ENCODE measurements around the gene RABGAP1L. TPM values are rescaled to one million over a fixed set of nuclear protein-coding genes. Genes with fewer than 3 reads are reported as not detected.

The RABGAP1L gene
- total and polyA plus RNA-seq, 2 of the 8 experiments (the other 6 are each of a cell fraction or from before 2014, with no cell fraction given), result 33.3 to 156 TPM

DNA sequence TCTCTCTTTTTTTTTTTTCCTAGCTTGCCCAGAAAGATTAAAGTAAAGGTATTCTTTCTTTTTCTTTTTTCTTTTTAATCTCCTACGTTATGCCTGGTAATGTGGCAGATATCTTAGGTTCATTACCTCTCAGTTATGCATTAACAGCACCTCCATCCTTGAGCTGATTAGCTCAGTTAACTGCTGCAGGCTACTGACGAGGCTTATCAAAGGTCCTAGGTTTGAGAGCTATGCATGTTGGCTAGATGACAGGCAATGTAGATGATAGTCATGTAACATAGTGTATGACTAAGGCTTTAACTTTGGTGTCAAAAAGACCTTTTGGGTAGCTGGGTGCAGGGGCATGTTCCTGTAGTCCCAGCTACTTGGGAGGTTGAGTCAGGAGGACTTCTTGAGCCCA, 786.7 kb downstream of the RABGAP1L start:
- Histone ChIP-seq H2BK120ac (replicated peaks; ENCODE audit: low read depth, low read length) (no peak overlapping the region), H3K14ac (ENCODE audit: insufficient read length) (no peak overlapping the region), H3K23ac (ENCODE audit: insufficient read length) (no peak overlapping the region), H4K20me1 (replicated peaks in 1 of 2; ENCODE audit: control insufficient read depth in 1 of 2, insufficient read depth in 2 of 2, low read length in 2 of 2) (peaks cover 8 to 11% of the 10 kb centered on the region in 2 experiments), H2BK20ac (ENCODE audit: low read length) (no peak overlapping the region), H3K27ac (ENCODE audit: low read depth, low read length) (no peak overlapping the region), H2BK15ac (ENCODE audit: low read length) (no peak overlapping the region), H3K4me2 (ENCODE audit: insufficient read depth in 1 of 2, low read depth in 2 of 2, low read length in 2 of 2) (no peak overlapping the region), H3K36me3 (ENCODE audit: control insufficient read depth in 2 of 4, insufficient read depth in 4 of 4, low read length in 3 of 4) (peaks cover 0 to 22% (median 5%) of the 10 kb centered on the region in 4 experiments; a peak in 4 of 8 replicates), H3K79me1 (ENCODE audit: low read depth, low read length) (peaks cover 3% of the 10 kb centered on the region; the same call in 1 of the 2 replicates), H2AK5ac (ENCODE audit: low read depth, low read length) (no peak overlapping the region), H3K79me2 (ENCODE audit: control insufficient read depth in 1 of 2, insufficient read depth in 2 of 2, low read length in 2 of 2) (peaks cover 0 to 94% of the 10 kb centered on the region in 2 experiments; a peak in 3 of 4 replicates), H3K9ac (replicated peaks in 1 of 4; ENCODE audit: extremely low read depth in 1 of 4, low read depth in 3 of 4, low read length in 3 of 4) (no peak overlapping the region), H3K23me2 (ENCODE audit: low read depth, low read length) (no peaks in the 10 kb centered on the region), H3K9me3 (ENCODE audit: insufficient read depth in 2 of 2, low read depth in 1 of 2, low read length in 1 of 2) (no peaks in the 10 kb centered on the region), H3K4ac (replicated peaks; ENCODE audit: insufficient read length, low read depth, low read length) (no peak overlapping the region), H2BK5ac (ENCODE audit: low read depth, low read length) (no peak overlapping the region), H2AFZ (ENCODE audit: low read length) (no peak overlapping the region), H3K27me3 (replicated peaks in 1 of 4; ENCODE audit: control insufficient read depth in 3 of 4, extremely low read depth in 1 of 4, insufficient read depth in 3 of 4, low read length in 3 of 4) (no peaks in the 10 kb centered on the region), H4K8ac (ENCODE audit: extremely low read depth, insufficient read depth, low read length) (no peak overlapping the region), H3K4me3 (ENCODE audit: extremely low read depth in 1 of 4, insufficient read depth in 2 of 4, low read depth in 3 of 4, low read length in 4 of 4) (no peak overlapping the region), H4K5ac (ENCODE audit: insufficient read length, low read depth, low read length) (no peak overlapping the region), H2BK12ac (ENCODE audit: low read depth, low read length) (no peak overlapping the region), H3K56ac (replicated peaks; ENCODE audit: insufficient read length, low read depth, low read length) (no peak overlapping the region), H3K18ac (ENCODE audit: extremely low read depth, low read length) (no peak overlapping the region), H3K4me1 (replicated peaks in 1 of 4; ENCODE audit: control insufficient read depth in 3 of 4, insufficient read depth in 4 of 4, low read length in 3 of 4) (peaks cover 0 to 3% (median 1%) of the 10 kb centered on the region in 4 experiments; a peak in 2 of 7 replicates), H4K91ac (replicated peaks; ENCODE audit: insufficient read length, low read length) (no peak overlapping the region)
- ChIA-PET CTCF (ENCODE audit: partially characterized antibody) (interaction anchor here (0.7 to 1.3 kb wide), 2 partner anchors 29 to 698 kb away, joined by 3 read pairs; no protein-coding TSS in a partner anchor), POLR2A (ENCODE audit: partially characterized antibody) (interaction anchor here (0.6 to 1.3 kb wide), 2 partner anchors 10 to 11 kb away, joined by 4 read pairs; no protein-coding TSS in a partner anchor)
- WGBS, 2 experiments (ENCODE audit: extremely low coverage in 1 of 2, insufficient coverage in 1 of 2, insufficient read length in 1 of 2, insufficient replicate concordance in 2 of 2, low coverage in 1 of 2, low lambda C conversion rate in 2 of 2, missing lambda C conversion rate in 1 of 2), result 97% methylated on average over 2 of the region's 2 CpGs; no CpG with 5 or more reads in 1 of the 2 experiments
- no peak for TF ChIP-seq YY1 (IDR thresholded peaks at IDR 0.05; ENCODE audit: low read depth, low read length)
- no peak for TF ChIP-seq POLR2AphosphoS5 (IDR thresholded peaks at IDR 0.05; ENCODE audit: low read depth, low read length)
- TF ChIP-seq RAD21 (IDR thresholded peaks at IDR 0.05 in 1 of 2, conservative IDR thresholded peaks at IDR 0.05 in 1 of 2; ENCODE audit: low read depth in 2 of 2, low read length in 2 of 2), result no peak
- TF ChIP-seq, protein P1, sequence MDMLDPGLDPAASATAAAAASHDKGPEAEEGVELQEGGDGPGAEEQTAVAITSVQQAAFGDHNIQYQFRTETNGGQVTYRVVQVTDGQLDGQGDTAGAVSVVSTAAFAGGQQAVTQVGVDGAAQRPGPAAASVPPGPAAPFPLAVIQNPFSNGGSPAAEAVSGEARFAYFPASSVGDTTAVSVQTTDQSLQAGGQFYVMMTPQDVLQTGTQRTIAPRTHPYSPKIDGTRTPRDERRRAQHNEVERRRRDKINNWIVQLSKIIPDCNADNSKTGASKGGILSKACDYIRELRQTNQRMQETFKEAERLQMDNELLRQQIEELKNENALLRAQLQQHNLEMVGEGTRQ (IDR thresholded peaks at IDR 0.05; ENCODE audit: low read length), result no peak
- no peak for TF ChIP-seq NANOG (IDR thresholded peaks at IDR 0.05; ENCODE audit: insufficient read depth, low read depth, low read length, poor library complexity, severe bottlenecking)
- no peak for TF ChIP-seq EZH2 (IDR thresholded peaks at IDR 0.05; ENCODE audit: low read depth, low read length, severe bottlenecking)
- TF ChIP-seq, protein P2, sequence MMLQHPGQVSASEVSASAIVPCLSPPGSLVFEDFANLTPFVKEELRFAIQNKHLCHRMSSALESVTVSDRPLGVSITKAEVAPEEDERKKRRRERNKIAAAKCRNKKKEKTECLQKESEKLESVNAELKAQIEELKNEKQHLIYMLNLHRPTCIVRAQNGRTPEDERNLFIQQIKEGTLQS (IDR thresholded peaks at IDR 0.05; ENCODE audit: insufficient read depth, low read depth, low read length), result no peak
- TF ChIP-seq KDM4A (IDR thresholded peaks at IDR 0.05; ENCODE audit: low read depth, low read length, severe bottlenecking), result no peak
- TF ChIP-seq TCF12 (IDR thresholded peaks at IDR 0.05; ENCODE audit: low read depth, low read length), result no peak
- FAIRE-seq (no peak), DNase-seq (ENCODE audit: low read depth in 1 of 2, low spot score in 2 of 2) (no peak)

All from H1 (cell line).